ENCODE data around the gene SCN8A.

SCN8A gene

GRCh38 chr12:51631591-51631990 is 40.6 kb downstream of the SCN8A start:
- H3K27ac ChIP-seq (ENCODE audit: poor library complexity, severe bottlenecking): no peak overlapping the region
- ATAC-seq (ENCODE audit: low read depth): peak; percentile 91
- no peaks in the 10 kb centered on the region for H3K36me3 ChIP-seq (ENCODE audit: low read depth)
- TF ChIP-seq CTCF (IDR thresholded peaks at IDR 0.05; ENCODE audit: poor library complexity, severe bottlenecking): no peak
- H3K4me3 ChIP-seq (ENCODE audit: severe bottlenecking): no peak overlapping the region
- H3K9me3 ChIP-seq (ENCODE audit: severe bottlenecking): no peaks in the 10 kb centered on the region
- H3K4me1 ChIP-seq (ENCODE audit: insufficient read depth, poor library complexity, severe bottlenecking): peaks cover 28% of the 10 kb centered on the region
- no peak for DNase-seq (ENCODE audit: low spot score)
- H3K27me3 ChIP-seq (ENCODE audit: insufficient read depth, poor library complexity, severe bottlenecking): no peaks in the 10 kb centered on the region

- DNase-seq (ENCODE audit: low spot score): no peak
- Histone ChIP-seq H3K4me1 (ENCODE audit: insufficient read depth, poor library complexity, severe bottlenecking) (peaks cover 35% of the 10 kb centered on the region), H3K27me3 (ENCODE audit: insufficient read depth, poor library complexity, severe bottlenecking) (no peaks in the 10 kb centered on the region), H3K4me3 (ENCODE audit: severe bottlenecking) (no peak overlapping the region), H3K27ac (ENCODE audit: poor library complexity, severe bottlenecking) (no peak overlapping the region), H3K36me3 (ENCODE audit: low read depth) (no peaks in the 10 kb centered on the region), H3K9me3 (ENCODE audit: severe bottlenecking) (no peaks in the 10 kb centered on the region)
- TF ChIP-seq CTCF (IDR thresholded peaks at IDR 0.05; ENCODE audit: poor library complexity, severe bottlenecking): no peak
- no peak for ATAC-seq (ENCODE audit: low read depth)
These were observed 41.6 kb downstream of the SCN8A start for GRCh38 chr12:51632623-51633022.

- Histone ChIP-seq H3K9me3 (ENCODE audit: severe bottlenecking) (no peaks in the 10 kb centered on the region), H3K27ac (ENCODE audit: poor library complexity, severe bottlenecking) (no peak overlapping the region), H3K36me3 (ENCODE audit: low read depth) (no peaks in the 10 kb centered on the region), H3K27me3 (ENCODE audit: insufficient read depth, poor library complexity, severe bottlenecking) (no peaks in the 10 kb centered on the region), H3K4me1 (ENCODE audit: insufficient read depth, poor library complexity, severe bottlenecking) (peaks cover 40% of the 10 kb centered on the region), H3K4me3 (ENCODE audit: severe bottlenecking) (no peak overlapping the region)
- DNase-seq (ENCODE audit: low spot score) (no peak), ATAC-seq (ENCODE audit: low read depth) (peak; percentile 43; the same call in 1 of the 3 replicates)
- TF ChIP-seq CTCF (IDR thresholded peaks at IDR 0.05; ENCODE audit: poor library complexity, severe bottlenecking): no peak
These were observed 44.3 kb downstream of the SCN8A start for GRCh38 chr12:51635346-51635745.

- no peak for DNase-seq (ENCODE audit: low spot score)
- H3K27ac ChIP-seq (ENCODE audit: poor library complexity, severe bottlenecking): peak overlapping the region; percentile 59
- H3K4me3 ChIP-seq (ENCODE audit: severe bottlenecking): no peak overlapping the region
- TF ChIP-seq CTCF (IDR thresholded peaks at IDR 0.05; ENCODE audit: poor library complexity, severe bottlenecking): no peak
- H3K36me3 ChIP-seq (ENCODE audit: low read depth): no peaks in the 10 kb centered on the region
- H3K9me3 ChIP-seq (ENCODE audit: severe bottlenecking): no peaks in the 10 kb centered on the region
- no peaks in the 10 kb centered on the region for H3K27me3 ChIP-seq (ENCODE audit: insufficient read depth, poor library complexity, severe bottlenecking)
- ATAC-seq (ENCODE audit: low read depth): peak; percentile 77
- H3K4me1 ChIP-seq (ENCODE audit: insufficient read depth, poor library complexity, severe bottlenecking): peaks cover 38% of the 10 kb centered on the region
These were observed 45.5 kb downstream of the SCN8A start for GRCh38 chr12:51636581-51636980.

- no peak for ATAC-seq (ENCODE audit: low read depth)
These were observed 46.0 kb downstream of the SCN8A start for GRCh38 chr12:51636986-51637385.

More at GRCh38 chr12:51636986-51637385, 46.0 kb downstream of the SCN8A start:
- DNase-seq (ENCODE audit: low spot score): no peak
- H3K4me1 ChIP-seq (ENCODE audit: insufficient read depth, poor library complexity, severe bottlenecking): peaks cover 34% of the 10 kb centered on the region
- H3K4me3 ChIP-seq (ENCODE audit: severe bottlenecking): no peak overlapping the region
- no peaks in the 10 kb centered on the region for H3K9me3 ChIP-seq (ENCODE audit: severe bottlenecking)
- no peak for TF ChIP-seq CTCF (IDR thresholded peaks at IDR 0.05; ENCODE audit: poor library complexity, severe bottlenecking)
- no peaks in the 10 kb centered on the region for H3K27me3 ChIP-seq (ENCODE audit: insufficient read depth, poor library complexity, severe bottlenecking)
- H3K36me3 ChIP-seq (ENCODE audit: low read depth): no peaks in the 10 kb centered on the region
- H3K27ac ChIP-seq (ENCODE audit: poor library complexity, severe bottlenecking): peak overlapping the region; percentile 59

Data from RWPE2 (cell line).